Occipital lobe (tissue), 2 donors: ENCODE results near the gene PTPRA. TPM values are rescaled to one million over a fixed set of nuclear protein-coding genes. Genes with fewer than 3 reads are reported as not detected.
"Not testable (repeated sequence)": the region's sequence is repeated elsewhere in the genome, so short reads cannot be mapped to it uniquely, and the experiment has no call there.

Experiments
- DNase-seq: peaks from one replicate; lab custom pipeline; 2025; lab: John Stamatoyannopoulos, UW
- total RNA-seq: library from RNA; depleted of rRNA; stranded (reverse); fragments of >200 nt; gene quantifications from one replicate; pipeline ENCODE4 v1.2.3, GENCODE V29; 2014

Gene PTPRA
- total RNA-seq, 1 donor from 2014 or later, result 216 TPM

- no peak for DNase-seq
Observed at GRCh38 chr20:2888224-2888955, 15.1 kb downstream of the PTPRA start.

- no peak for DNase-seq
Observed at GRCh38 chr20:2889209-2889608, 15.9 kb downstream of the PTPRA start.

GRCh38 chr20:2889797-2890196, 16.5 kb downstream of the PTPRA start:
- DNase-seq, result no peak

GRCh38 chr20:2890742-2891141, 17.5 kb downstream of the PTPRA start:
- DNase-seq, result no peak

- DNase-seq, result no peak
Observed at GRCh38 chr20:2891343-2891742, 18.1 kb downstream of the PTPRA start.

- no peak for DNase-seq
Observed at GRCh38 chr20:2892376-2892775, 19.1 kb downstream of the PTPRA start.

- no peak for DNase-seq
Observed at GRCh38 chr20:2894221-2894620, 20.9 kb downstream of the PTPRA start.

GRCh38 chr20:2895154-2895553, 21.9 kb downstream of the PTPRA start:
- DNase-seq, result not testable (repeated sequence)

GRCh38 chr20:2899243-2899642, 26.0 kb downstream of the PTPRA start:
- DNase-seq, result no peak

GRCh38 chr20:2900845-2901592, 27.7 kb downstream of the PTPRA start:
- no peak for DNase-seq

GRCh38 chr20:2902291-2902690, 29.0 kb downstream of the PTPRA start:
- no peak for DNase-seq

GRCh38 chr20:2902818-2903217, 29.5 kb downstream of the PTPRA start:
- DNase-seq, result no peak

- DNase-seq, result no peak
Observed at GRCh38 chr20:2903686-2904085, 30.4 kb downstream of the PTPRA start.

GRCh38 chr20:2907519-2907918, 34.2 kb downstream of the PTPRA start:
- DNase-seq, result no peak

- no peak for DNase-seq
Observed at GRCh38 chr20:2909953-2910352, 36.7 kb downstream of the PTPRA start.

- DNase-seq, result no peak
Observed at GRCh38 chr20:2911200-2911599, 37.9 kb downstream of the PTPRA start.

- DNase-seq, result no peak
Observed at GRCh38 chr20:2914160-2914559, 40.9 kb downstream of the PTPRA start.

GRCh38 chr20:2917266-2917665, 44.0 kb downstream of the PTPRA start:
- DNase-seq, result no peak

GRCh38 chr20:2918096-2919049, 45.1 kb downstream of the PTPRA start:
- DNase-seq, result no peak

GRCh38 chr20:2919518-2920245, 46.4 kb downstream of the PTPRA start:
- DNase-seq, result no peak

GRCh38 chr20:2920473-2920872, 47.2 kb downstream of the PTPRA start:
- DNase-seq, result no peak
